SW480 (cell line): ENCODE data around the gene CKMT2.

ENCODE experiments used
- DNase-seq: peaks from one replicate; pipeline ENCODE4 v3.0.0-alpha.2; 2016; ENCODE audit warnings: low spot score

The CKMT2 gene

GRCh38 chr5:81216152-81216551 is 17.0 kb upstream of the CKMT2 start:
- no peak for DNase-seq

- DNase-seq: no peak
These were observed 13.7 kb upstream of the CKMT2 start for GRCh38 chr5:81219389-81219788.

GRCh38 chr5:81222285-81222684 is 10.8 kb upstream of the CKMT2 start:
- no peak for DNase-seq

DNA sequence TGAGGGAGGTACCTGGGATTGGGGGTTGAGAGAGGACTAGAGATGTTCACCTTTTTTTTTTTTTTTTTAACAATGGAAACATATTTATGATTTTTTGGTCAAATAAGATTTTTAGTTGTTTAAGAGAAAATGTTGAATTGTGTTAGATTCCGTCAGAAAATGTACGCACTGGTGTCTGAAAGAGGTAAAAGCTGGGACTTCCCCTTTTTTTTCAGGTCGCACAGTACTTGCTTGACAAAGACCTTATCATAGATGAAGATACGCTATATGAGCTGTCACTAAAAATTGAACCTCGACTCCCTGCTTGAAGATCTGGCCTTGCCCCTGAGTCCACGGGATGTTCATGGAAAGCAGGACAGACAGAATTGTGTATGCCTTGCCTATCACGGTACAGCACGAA is 7.7 kb upstream of the CKMT2 start:
- no peak for DNase-seq

DNA sequence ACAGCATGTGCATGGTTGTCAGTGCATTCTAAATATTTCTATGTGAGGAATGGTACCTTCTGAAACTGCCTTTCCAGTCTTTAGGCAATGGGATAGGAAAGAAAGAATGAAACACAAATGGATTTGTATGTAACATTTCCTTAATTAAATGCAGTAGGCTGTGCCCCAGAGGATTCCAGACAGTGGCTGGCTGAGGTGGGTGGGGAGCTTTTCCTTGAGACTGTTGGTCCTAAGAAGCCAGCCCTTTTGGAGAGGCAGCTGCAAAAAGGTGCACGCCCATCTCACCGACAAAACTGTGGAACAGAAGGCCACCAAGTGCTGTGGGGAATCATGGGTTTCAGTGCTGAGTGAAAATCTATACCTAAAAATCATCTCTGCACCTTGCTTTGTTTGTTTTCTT is 6.8 kb upstream of the CKMT2 start:
- DNase-seq: no peak

GRCh38 chr5:81226949-81227348 is 6.2 kb upstream of the CKMT2 start:
- no peak for DNase-seq

DNA sequence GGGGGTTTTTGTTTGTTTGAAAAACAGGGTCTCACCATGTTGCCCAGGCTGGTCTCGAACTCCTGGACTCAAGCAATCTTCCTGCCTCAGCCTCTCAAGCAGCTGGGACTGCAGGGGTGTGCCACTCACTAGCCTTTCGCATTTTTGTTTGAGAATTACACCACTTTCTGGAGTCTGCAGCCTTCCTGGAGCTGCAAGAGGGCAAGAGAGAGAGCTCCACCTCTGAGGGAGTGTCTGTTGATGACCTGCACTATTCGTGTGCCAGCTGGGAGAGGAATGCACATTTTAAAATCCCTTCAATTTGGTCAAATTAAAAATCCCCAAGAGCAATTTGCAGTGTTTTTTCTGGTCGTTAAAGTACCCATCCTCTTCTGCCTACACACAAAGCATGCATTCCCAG is 5.0 kb upstream of the CKMT2 start:
- no peak for DNase-seq

- no peak for DNase-seq
These were observed 2.7 kb upstream of the CKMT2 start for GRCh38 chr5:81230416-81230815.

- DNase-seq: no peak
These were observed 550 bp upstream of the CKMT2 start for GRCh38 chr5:81232464-81233079.

- DNase-seq: no peak
These were observed 1.2 kb downstream of the CKMT2 start for GRCh38 chr5:81234299-81234698.

GRCh38 chr5:81234801-81235200 is 1.7 kb downstream of the CKMT2 start:
- peak; percentile 46 for DNase-seq

GRCh38 chr5:81235287-81236072 is 2.4 kb downstream of the CKMT2 start:
- no peak for DNase-seq

DNA sequence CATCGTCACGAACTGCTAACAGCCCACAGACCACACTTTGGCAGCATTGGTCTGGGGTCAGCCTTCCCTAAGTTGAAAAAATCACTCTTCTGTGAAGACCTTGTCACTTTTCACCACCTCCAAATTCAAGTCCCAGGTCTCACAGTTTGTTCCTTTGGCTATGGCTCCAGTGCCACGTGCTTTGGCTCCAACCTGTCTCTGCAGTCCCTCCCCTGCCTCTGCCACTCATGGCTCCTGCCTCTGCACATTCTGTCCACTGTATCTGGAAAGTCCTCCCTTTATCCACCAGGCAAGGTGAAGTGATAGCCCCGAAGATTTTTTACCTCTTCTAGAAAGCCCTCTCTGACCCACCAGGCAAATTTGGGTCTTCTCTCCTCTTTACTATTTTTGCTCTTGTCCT is 5.3 kb downstream of the CKMT2 start:
- DNase-seq: no peak

DNA sequence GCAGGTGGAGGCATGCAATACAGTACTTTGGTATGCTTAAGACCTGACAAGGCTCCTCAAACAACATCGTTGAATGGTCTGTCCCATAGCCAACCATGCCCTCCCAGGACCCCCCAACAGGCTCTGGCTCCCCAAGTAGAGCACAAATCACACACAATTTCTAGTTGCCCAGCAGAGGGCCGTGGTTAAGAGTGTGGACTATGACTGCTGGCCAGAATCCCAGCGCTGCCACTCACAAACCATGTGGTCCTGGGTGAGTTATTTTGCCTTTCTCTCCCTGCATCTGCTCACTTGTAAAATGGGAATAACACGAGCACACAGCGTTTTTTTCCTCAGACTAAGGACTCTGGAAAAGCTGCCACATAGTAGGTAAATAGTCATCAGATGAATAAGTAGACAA is 6.5 kb downstream of the CKMT2 start:
- DNase-seq: no peak

DNA sequence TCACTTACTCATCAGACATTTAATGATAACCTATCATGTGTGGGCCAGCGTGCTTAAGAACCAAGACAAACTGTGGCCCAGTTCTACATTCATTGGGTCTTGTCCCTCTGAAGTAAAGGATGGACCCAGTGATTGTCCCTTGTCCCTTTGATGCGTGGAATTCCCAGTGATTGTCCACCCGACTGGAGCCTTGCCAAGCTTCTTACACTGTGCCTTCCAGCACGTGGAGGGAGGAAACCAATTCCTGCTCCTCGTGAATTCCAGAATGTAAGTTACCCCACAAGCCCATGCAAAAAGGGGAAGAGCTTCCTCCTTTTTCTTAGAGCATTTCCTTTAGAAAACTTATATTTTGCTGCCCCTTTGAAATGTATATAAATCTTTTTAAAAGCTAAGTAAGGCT is 7.9 kb downstream of the CKMT2 start:
- no peak for DNase-seq

- DNase-seq: no peak
These were observed 9.0 kb downstream of the CKMT2 start for GRCh38 chr5:81241961-81242648.

DNA sequence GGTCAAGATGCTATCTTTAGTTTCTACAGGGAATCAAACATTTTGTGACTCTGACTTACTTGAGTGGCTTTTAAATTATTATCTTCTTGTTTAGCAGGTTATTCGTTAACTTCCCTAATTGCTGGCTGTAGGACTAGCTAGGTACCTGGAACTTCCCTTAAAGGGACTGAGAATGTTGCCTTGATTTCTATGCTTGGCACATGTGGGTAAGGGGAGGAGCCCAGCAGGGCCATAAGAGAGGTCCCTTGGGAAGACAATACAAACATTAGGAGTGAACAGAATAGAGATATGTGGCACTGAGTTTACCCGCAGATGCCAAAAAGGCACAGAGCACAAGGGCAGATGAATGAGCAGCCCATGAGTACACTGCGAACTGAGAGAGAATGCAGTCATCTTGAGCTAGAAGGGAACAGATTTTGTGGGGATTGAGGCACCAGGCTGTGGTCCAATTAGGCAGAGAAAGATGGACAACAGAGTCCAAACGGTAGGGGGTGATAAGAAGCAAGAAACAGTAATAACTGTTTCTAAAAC is 9.8 kb downstream of the CKMT2 start:
- DNase-seq: no peak

- DNase-seq: no peak
These were observed 11.3 kb downstream of the CKMT2 start for GRCh38 chr5:81244451-81244850.

DNA sequence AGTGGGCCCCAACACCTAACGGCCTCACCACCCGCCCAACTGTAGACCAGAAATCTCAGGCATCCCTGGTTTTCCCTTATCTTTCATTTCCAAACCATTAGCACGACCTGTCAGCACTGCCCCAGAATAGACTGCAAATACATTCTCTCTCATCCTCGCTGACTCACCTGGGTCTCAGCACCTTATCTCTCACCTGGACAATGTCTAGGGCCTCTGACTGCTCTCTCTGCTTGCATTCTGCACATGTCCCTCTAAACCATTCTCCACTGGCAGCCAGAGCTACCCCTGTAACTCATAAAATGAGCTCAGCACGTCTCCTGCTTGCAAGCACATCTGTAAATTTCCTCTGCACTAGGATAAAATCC is 12.7 kb downstream of the CKMT2 start:
- DNase-seq: no peak

GRCh38 chr5:81246697-81247096 is 13.6 kb downstream of the CKMT2 start:
- no peak for DNase-seq

- DNase-seq: peak; percentile 21
These were observed 14.4 kb downstream of the CKMT2 start for GRCh38 chr5:81247441-81247972.

GRCh38 chr5:81249240-81249639 is 16.1 kb downstream of the CKMT2 start:
- DNase-seq: no peak

GRCh38 chr5:81250004-81250403 is 16.9 kb downstream of the CKMT2 start:
- DNase-seq: no peak
